Measurements from ENCODE around the gene GUCA2B. TPM values are rescaled to one million over a fixed set of nuclear protein-coding genes. Genes with fewer than 3 reads are reported as not detected.

Gene GUCA2B
- total RNA-seq, 1 donor from 2014 or later: not detected

DNA sequence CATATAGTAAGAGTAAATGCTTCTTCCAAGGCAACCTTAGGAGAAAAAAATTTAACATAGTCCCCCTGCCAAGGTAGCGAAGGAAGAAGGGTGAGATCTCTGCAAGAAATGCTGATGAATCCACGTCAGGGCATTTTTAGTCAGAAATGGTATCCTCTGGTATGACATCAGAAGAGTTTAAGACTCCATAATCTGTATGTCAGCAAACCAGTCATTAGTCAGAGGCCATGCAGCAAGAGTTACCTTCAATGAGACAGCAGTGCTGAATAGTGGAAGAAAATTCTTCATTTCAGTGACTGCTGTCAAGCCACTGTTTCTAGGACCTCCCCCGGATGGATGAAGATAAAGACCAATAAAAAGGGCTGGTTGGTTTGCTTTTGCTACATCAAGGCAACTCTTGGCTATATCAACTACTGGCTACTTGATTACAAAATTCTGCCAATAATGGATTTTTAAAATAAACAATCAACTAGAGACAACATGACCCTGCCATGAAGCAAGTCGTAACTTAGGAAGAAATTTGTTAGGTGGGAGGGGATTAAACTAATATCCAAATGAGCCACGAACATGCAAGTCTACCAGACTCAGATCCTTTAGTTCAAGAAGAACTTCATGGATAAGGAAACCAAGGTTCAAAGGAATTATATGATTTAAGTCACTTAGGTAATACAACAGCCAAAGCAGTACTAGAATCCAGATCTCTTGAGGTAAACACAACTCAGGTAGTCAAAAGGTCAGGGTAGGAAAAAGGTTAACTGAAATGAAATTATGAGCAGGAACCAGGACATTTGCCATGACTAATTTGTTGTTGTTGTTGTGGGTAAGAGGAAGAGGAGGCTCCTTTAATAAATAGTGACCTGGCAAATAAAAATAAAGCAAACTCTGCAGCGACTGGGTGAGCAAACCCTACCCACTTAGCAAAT is 37.0 kb downstream of the GUCA2B start:
- H3K4me1 Mint-ChIP-seq (ENCODE audit: low read depth): peaks cover 6% of the 10 kb centered on the region
- no peaks in the 10 kb centered on the region for H3K27me3 Mint-ChIP-seq (ENCODE audit: insufficient read depth)
- peaks cover 30% of the 10 kb centered on the region for H3K36me3 Mint-ChIP-seq (ENCODE audit: low read depth)
- intact Hi-C loops (cut with micrococcal nuclease): no loop called here
- H3K27ac Mint-ChIP-seq: no peak overlapping the region
- no peak for DNase-seq (ENCODE audit: low spot score)
- no peaks in the 10 kb centered on the region for H3K9me3 Mint-ChIP-seq
- no peak overlapping the region for H3K4me3 Mint-ChIP-seq

DNA sequence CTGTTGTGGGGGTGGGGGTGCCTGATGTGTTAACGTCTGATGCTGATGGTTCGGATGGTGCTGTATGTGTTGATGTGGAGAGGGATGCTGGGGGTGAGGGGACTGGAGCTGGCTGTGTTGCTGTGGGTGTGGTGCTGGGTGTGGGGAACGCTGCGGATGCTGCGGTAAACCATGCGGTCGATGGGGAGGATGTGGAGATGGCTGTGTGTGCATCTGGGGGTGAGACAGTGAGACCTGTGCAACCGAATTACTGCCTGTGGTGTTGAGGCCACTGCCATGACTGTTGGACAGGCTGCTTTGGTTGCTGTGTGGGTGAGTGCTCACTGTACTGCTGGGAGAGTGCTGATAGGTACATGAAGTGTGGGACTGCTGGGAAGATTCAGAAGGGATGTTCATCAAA is 38.1 kb downstream of the GUCA2B start:
- H3K4me1 Mint-ChIP-seq (ENCODE audit: low read depth): peaks cover under 1% of the 10 kb centered on the region
- H3K4me3 Mint-ChIP-seq: no peak overlapping the region
- no peaks in the 10 kb centered on the region for H3K9me3 Mint-ChIP-seq
- no peaks in the 10 kb centered on the region for H3K27me3 Mint-ChIP-seq (ENCODE audit: insufficient read depth)
- no peak overlapping the region for H3K27ac Mint-ChIP-seq
- no peak for DNase-seq (ENCODE audit: low spot score)
- intact Hi-C loops (cut with micrococcal nuclease): no loop called here
- peaks cover 25% of the 10 kb centered on the region for H3K36me3 Mint-ChIP-seq (ENCODE audit: low read depth)

- intact Hi-C loops (cut with micrococcal nuclease): no loop called here
- Mint-ChIP-seq H3K9me3 (no peaks in the 10 kb centered on the region), H3K4me3 (no peak overlapping the region), H3K36me3 (ENCODE audit: low read depth) (peaks cover 25% of the 10 kb centered on the region), H3K27ac (no peak overlapping the region), H3K4me1 (ENCODE audit: low read depth) (no peaks in the 10 kb centered on the region), H3K27me3 (ENCODE audit: insufficient read depth) (no peaks in the 10 kb centered on the region)
- DNase-seq (ENCODE audit: low spot score): no peak
Measured at GRCh38 chr1:42192106-42192505, 38.9 kb downstream of the GUCA2B start.

DNA sequence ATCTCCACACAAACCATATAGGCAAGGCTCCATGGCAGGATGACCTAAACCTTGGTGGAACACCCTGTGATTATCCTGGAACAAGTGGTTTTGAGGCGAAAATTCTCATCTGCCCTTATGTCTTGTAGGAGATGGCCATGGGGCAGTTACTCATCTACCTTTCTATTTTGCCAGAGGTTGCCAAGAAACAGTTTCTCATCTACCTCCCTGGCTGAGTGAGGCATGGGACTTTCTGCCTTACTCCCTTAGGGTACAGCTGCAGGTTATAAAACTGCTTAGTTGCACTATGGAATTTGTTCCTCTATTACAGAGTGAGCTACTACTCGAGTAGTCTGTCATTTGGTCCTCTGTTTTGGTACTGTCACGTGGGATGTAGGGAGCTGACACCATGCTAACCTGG is 42.6 kb downstream of the GUCA2B start:
- no peak for DNase-seq (ENCODE audit: low spot score)
- intact Hi-C loops (cut with micrococcal nuclease): no loop called here
- Mint-ChIP-seq H3K9me3 (no peaks in the 10 kb centered on the region), H3K27ac (no peak overlapping the region), H3K4me1 (ENCODE audit: low read depth) (no peaks in the 10 kb centered on the region), H3K36me3 (ENCODE audit: low read depth) (peaks cover 18% of the 10 kb centered on the region), H3K4me3 (no peak overlapping the region), H3K27me3 (ENCODE audit: insufficient read depth) (no peaks in the 10 kb centered on the region)

GRCh38 chr1:42198251-42198650 is 45.0 kb downstream of the GUCA2B start:
- Mint-ChIP-seq H3K27me3 (ENCODE audit: insufficient read depth) (no peaks in the 10 kb centered on the region), H3K36me3 (ENCODE audit: low read depth) (peaks cover 26% of the 10 kb centered on the region), H3K27ac (no peak overlapping the region), H3K4me1 (ENCODE audit: low read depth) (no peaks in the 10 kb centered on the region), H3K9me3 (peaks cover 13% of the 10 kb centered on the region), H3K4me3 (no peak overlapping the region)
- intact Hi-C loops (cut with micrococcal nuclease): no loop called here
- DNase-seq (ENCODE audit: low spot score): no peak

GRCh38 chr1:42201986-42202385 is 48.8 kb downstream of the GUCA2B start:
- Mint-ChIP-seq H3K27ac (no peak overlapping the region), H3K4me1 (ENCODE audit: low read depth) (no peaks in the 10 kb centered on the region), H3K4me3 (no peak overlapping the region), H3K27me3 (ENCODE audit: insufficient read depth) (no peaks in the 10 kb centered on the region), H3K9me3 (peaks cover 22% of the 10 kb centered on the region), H3K36me3 (ENCODE audit: low read depth) (peaks cover 45% of the 10 kb centered on the region)
- intact Hi-C loops (cut with micrococcal nuclease): no loop called here
- DNase-seq (ENCODE audit: low spot score): no peak

Other genes starting within 250 kb of the GUCA2B start
- 75.4 and 76.7 TPM in 2 replicates for gene HIVEP3, start 234.5 kb upstream of the GUCA2B start, total RNA-seq
- gene GUCA2A, start 11.3 kb downstream of the GUCA2B start, total RNA-seq: not detected in 2 replicates
- gene FOXJ3, start 181.8 kb downstream of the GUCA2B start, total RNA-seq: 50.1 and 51.6 TPM in 2 replicates
- 3.3 and 4.8 TPM in 2 replicates for gene RIMKLA, start 227.4 kb downstream of the GUCA2B start, total RNA-seq

Data from activated T-helper 1 cell treated with anti-CD3 and anti-CD28 coated beads, Interleukin-12 subunit alpha, Interleukin-12 subunit beta, Interleukin-2, Interleukin-4 antibody, amounts not matched to agents 30 ng/mL and 10 ng/mL and 1 ng/mL, durations not matched to agents 14 hours and 24 hours and 36 hours (primary cell).